T-helper 1 cell treated with Interleukin-12 subunit alpha and Interleukin-12 subunit beta and Interleukin-4 antibody, amounts not matched to agents 30 μg/mL and 1 μg/mL, for 36 hours (primary cell): ENCODE measurements around the gene XYLT1.

Source experiments
- H3K27ac Mint-ChIP-seq: one replicate; pipeline ENCODE4 v1.8.0; 2021; ENCODE audit warnings: mild to moderate bottlenecking, mixed read lengths
- H3K27me3 Mint-ChIP-seq: one replicate; pipeline ENCODE4 v1.8.0; 2021; ENCODE audit warnings: low read depth, mixed read lengths
- H3K36me3 Mint-ChIP-seq: one replicate; pipeline ENCODE4 v1.8.0; 2021; ENCODE audit warnings: low read depth, mixed read lengths
- H3K4me1 Mint-ChIP-seq: one replicate; pipeline ENCODE4 v1.8.0; 2021; ENCODE audit warnings: low read depth, mixed read lengths
- H3K4me3 Mint-ChIP-seq: one replicate; pipeline ENCODE4 v1.8.0; 2021; ENCODE audit warnings: mild to moderate bottlenecking, moderate library complexity, mixed read lengths
- H3K9me3 Mint-ChIP-seq: one replicate; pipeline ENCODE4 v1.8.0; 2021; ENCODE audit warnings: mixed read lengths

The XYLT1 gene

DNA sequence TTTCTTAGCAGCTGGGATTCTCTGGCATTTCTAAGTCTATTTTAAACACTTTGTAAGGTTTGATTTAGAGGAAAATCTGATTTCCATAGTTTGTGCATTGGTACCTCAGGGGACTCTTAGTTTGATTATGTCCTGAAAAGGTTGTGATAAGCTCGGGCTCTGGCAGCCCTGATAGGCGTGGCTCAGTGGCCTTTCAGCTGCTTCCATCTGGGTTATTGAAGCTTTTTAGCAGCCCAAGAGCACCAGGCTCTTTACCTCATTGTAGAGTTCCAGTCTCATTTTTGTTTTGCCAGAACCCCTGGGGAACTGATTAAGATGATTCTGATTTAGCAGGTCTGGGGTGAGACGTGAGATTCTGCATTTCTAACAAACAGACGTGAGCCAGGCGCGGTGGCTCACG lies 412.3 kb downstream of the XYLT1 start:
- Mint-ChIP-seq H3K4me1 (no peaks in the 10 kb centered on the region), H3K27ac (no peak overlapping the region), H3K4me3 (no peak overlapping the region), H3K9me3 (no peaks in the 10 kb centered on the region), H3K27me3 (no peaks in the 10 kb centered on the region), H3K36me3 (no peaks in the 10 kb centered on the region)

DNA sequence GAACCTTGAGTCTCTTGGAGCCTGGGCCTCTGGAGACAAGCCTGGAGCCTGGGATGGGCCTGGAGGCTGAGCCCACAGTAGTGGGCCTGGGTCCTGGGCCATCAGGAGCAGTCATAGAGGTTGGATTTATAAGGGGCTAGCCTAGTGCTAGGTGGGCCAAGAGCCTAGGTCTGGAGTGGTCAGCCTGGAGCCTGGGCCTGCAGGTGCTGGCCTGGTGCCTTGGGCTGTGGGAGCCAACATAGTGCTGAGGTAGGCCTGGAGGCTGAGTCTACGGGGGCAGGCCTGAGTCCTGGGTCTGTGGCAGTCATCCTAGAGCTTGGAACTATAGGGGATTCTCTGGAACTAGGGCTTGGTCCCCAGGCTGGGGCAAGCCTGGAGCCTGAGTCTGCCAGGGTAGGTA lies 414.1 kb downstream of the XYLT1 start:
- Mint-ChIP-seq H3K27me3 (no peaks in the 10 kb centered on the region), H3K9me3 (no peaks in the 10 kb centered on the region), H3K27ac (no peak overlapping the region), H3K4me3 (no peak overlapping the region), H3K4me1 (no peaks in the 10 kb centered on the region), H3K36me3 (no peaks in the 10 kb centered on the region)

DNA sequence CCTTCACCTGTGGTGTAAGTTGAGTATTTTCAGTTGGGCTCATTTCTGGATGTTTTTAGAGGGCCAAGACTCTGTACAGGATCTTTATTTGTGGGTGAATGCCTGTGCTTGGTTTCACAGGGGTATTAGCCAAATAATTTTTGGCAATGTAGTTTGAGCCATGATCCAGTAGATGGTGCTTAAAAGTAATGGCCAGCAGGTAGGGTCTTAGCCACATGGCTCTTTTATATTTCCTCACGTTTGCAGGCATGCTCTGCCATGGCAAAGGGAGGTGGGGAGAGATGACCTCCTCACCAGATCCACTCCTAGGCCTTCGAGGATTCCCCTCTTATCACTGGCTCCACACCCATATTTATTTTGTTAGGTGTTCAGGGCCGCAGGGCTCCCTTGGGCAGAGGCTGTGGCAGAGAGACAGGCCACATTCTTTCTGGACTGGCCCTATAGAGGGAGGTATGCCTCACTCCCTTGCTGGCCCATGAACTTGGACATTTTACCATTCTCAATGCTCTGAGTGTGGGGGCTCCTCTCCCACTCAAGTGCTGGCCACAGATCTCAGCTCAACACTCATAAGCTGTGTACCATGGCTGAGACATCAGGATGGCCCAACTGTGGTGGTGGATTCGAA lies 417.1 kb downstream of the XYLT1 start:
- no peaks in the 10 kb centered on the region for H3K27me3 Mint-ChIP-seq
- H3K9me3 Mint-ChIP-seq, result peaks cover 8% of the 10 kb centered on the region
- H3K4me3 Mint-ChIP-seq, result no peak overlapping the region
- no peak overlapping the region for H3K27ac Mint-ChIP-seq
- no peaks in the 10 kb centered on the region for H3K36me3 Mint-ChIP-seq
- no peaks in the 10 kb centered on the region for H3K4me1 Mint-ChIP-seq
